ENCODE data around the gene SLC1A4.

DNA sequence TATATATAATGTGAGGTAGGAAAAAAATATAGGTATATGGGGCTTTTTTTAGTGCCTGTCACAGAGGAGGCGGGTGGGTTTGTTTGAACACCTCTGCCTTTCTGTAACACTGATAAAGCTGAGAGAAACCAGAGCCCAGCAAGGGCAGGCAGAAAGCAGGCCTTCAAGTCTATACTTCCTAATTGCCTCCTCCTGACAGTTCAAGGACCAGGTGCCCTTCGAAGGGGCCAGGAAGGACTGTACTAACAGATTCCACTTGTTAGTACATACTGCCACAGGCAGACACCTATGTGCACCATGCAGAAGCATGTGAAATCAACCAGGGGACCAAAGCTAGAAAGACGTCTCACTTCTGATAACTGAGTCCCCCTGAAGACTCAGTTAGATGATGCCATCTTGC is 13.8 kb downstream of the SLC1A4 start:
- TF ChIP-seq, protein P1, sequence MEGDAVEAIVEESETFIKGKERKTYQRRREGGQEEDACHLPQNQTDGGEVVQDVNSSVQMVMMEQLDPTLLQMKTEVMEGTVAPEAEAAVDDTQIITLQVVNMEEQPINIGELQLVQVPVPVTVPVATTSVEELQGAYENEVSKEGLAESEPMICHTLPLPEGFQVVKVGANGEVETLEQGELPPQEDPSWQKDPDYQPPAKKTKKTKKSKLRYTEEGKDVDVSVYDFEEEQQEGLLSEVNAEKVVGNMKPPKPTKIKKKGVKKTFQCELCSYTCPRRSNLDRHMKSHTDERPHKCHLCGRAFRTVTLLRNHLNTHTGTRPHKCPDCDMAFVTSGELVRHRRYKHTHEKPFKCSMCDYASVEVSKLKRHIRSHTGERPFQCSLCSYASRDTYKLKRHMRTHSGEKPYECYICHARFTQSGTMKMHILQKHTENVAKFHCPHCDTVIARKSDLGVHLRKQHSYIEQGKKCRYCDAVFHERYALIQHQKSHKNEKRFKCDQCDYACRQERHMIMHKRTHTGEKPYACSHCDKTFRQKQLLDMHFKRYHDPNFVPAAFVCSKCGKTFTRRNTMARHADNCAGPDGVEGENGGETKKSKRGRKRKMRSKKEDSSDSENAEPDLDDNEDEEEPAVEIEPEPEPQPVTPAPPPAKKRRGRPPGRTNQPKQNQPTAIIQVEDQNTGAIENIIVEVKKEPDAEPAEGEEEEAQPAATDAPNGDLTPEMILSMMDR (IDR thresholded peaks at IDR 0.05), result no peak
- TF ChIP-seq POLR2AphosphoS5 (IDR thresholded peaks at IDR 0.05) (no peak), POLR2A (IDR thresholded peaks at IDR 0.05) (no peak)

Data from breast epithelium (tissue), 3 donors.